Fibroblast of lung (primary cell): Measurements from ENCODE around the gene GCG.

ENCODE experiments used
- CTCF ChIP-seq, 2 donors: IDR thresholded peaks in 1 of 2; conservative IDR thresholded peaks in 1 of 2; 1 replicate in 1 of 2; 2 replicates in 1 of 2; pipeline ENCODE4 v1.5.1; 2011 to 2012; ENCODE audit warnings: low read length in 2 of 2, control low read depth in 1 of 2, inconsistent platforms in 1 of 2, low read depth in 1 of 2, mild to moderate bottlenecking in 1 of 2
- EZH2 ChIP-seq: IDR thresholded peaks from 2 replicates; pipeline ENCODE4 v1.5.1; 2012; ENCODE audit warnings: low read length, control low read depth, mild to moderate bottlenecking; ENCODE audit errors: missing control alignments

GRCh38 chr2:162127422-162127821, 24.6 kb downstream of the GCG start:
- no peak for TF ChIP-seq CTCF (conservative IDR thresholded peaks at IDR 0.05 in 1 of 2, IDR thresholded peaks at IDR 0.05 in 1 of 2; ENCODE audit: low read depth in 1 of 2, low read length in 2 of 2)
- no peak for TF ChIP-seq EZH2
